Spinal cord (tissue), 10 donors: ENCODE results near the gene TIMM17A. TPM values are rescaled to one million over a fixed set of nuclear protein-coding genes. Genes with fewer than 3 reads are reported as not detected.

ENCODE experiments used
- DNase-seq, 6 donors: peaks; one replicate each; pipeline versions ENCODE4 v3.0.0 to v3.0.0-alpha.2; 2013 to 2015; ENCODE audit warnings: low spot score in 6 of 6, low read depth in 4 of 6
- H3K27ac ChIP-seq: one replicate; pipeline ENCODE4 v1.5.1; 2013; ENCODE audit warnings: low read depth, low read length, control low read depth
- H3K27me3 ChIP-seq: one replicate; pipeline ENCODE4 v1.6.1; 2013; ENCODE audit warnings: low read length; ENCODE audit not compliant: control insufficient read depth, insufficient read depth
- H3K36me3 ChIP-seq: one replicate; pipeline ENCODE4 v1.6.1; 2013; ENCODE audit warnings: low read length; ENCODE audit not compliant: control insufficient read depth, insufficient read depth
- H3K4me1 ChIP-seq: one replicate; pipeline ENCODE4 v1.6.1; 2013; ENCODE audit warnings: low read length; ENCODE audit not compliant: control insufficient read depth, insufficient read depth
- H3K4me3 ChIP-seq: one replicate; pipeline ENCODE4 v1.5.1; 2013; ENCODE audit warnings: low read depth, low read length, control low read depth
- H3K9me3 ChIP-seq: one replicate; pipeline ENCODE4 v1.6.1; 2013; ENCODE audit warnings: low read length; ENCODE audit not compliant: control insufficient read depth, insufficient read depth
- WGBS: methylation state at CpG from one replicate; pipeline ENCODE4 v1.1.5; 2013; ENCODE audit warnings: missing lambda C conversion rate; ENCODE audit not compliant: insufficient coverage; 5-methylcytosine and 5-hydroxymethylcytosine counted together
- polyA plus RNA-seq, 2 donors: library from polyadenylated mRNA; unstranded; fragments of 120-200 nt; gene quantifications; one replicate each; pipeline ENCODE4 v1.2.1, GENCODE V29; 2013; ENCODE audit not compliant: insufficient read length in 2 of 2
- total RNA-seq, 2 donors: library from RNA; depleted of rRNA in 1 of 2; stranded (reverse); fragments of 120-200 nt in 1 of 2; fragments of >200 nt in 1 of 2; gene quantifications; one replicate each; pipeline versions ENCODE4 v1.2.3 to v1.2.4, GENCODE V29; 2013 to 2014
- donor health status: healthy.

Gene TIMM17A
- total and polyA plus RNA-seq, 4 donors, result 50.9 to 101 (median 86.5) TPM

DNA sequence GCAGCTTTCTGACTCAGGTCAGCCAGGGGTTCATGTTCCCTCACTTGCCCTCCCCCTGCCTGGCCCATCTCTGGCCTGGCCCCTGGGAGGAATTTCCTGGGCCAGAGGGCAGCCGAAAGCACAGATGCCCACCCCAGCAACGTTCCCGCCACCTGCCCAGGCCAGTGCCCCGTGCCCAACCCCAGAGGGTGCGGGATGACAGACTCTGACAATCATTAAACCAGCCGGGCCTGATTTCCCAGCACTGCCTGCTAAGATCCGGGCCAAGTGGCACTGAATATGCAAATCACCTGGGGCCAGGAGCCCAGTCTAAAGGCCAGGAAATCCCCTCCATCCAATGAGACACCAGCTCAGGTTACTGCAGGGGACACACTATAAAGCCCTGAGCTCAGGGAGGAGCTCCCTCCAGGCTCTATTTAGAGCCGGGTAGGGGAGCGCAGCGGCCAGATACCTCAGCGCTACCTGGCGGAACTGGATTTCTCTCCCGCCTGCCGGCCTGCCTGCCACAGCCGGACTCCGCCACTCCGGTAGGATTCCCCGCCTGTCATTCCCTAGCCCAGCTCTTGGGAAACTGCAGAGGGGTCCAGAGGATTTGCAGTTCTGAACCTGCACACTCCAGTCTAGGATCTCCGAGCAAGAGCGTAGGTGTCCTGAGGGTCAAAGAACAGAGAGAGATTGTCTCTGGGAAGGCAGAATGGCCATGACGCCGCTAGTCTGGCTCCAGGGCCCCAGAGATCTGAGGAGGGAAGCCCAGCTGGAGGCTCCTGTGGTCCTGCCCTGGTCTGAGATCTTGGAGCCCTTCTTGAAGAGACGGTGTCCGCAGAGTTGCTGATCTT lies 55.1 kb downstream of the TIMM17A start, which contains the start of gene ELF3:
ELF3 (plus strand) TSS at position 408 of the 836 bp plus-strand sequence. CDS start 550 bp downstream, outside the sequence.
- Histone ChIP-seq H3K27ac (peak within 1 kb of the TSS; percentile 44), H3K27me3 (no peaks in the 10 kb centered on the region), H3K9me3 (no peaks in the 10 kb centered on the region), H3K36me3 (peaks cover 28% of the 10 kb centered on the region), H3K4me1 (peaks cover 17% of the 10 kb centered on the region), H3K4me3 (no peak within 1 kb of the TSS)
- no peak for DNase-seq
- WGBS, result 76% methylated on average over 22 of the region's 24 CpGs

DNA sequence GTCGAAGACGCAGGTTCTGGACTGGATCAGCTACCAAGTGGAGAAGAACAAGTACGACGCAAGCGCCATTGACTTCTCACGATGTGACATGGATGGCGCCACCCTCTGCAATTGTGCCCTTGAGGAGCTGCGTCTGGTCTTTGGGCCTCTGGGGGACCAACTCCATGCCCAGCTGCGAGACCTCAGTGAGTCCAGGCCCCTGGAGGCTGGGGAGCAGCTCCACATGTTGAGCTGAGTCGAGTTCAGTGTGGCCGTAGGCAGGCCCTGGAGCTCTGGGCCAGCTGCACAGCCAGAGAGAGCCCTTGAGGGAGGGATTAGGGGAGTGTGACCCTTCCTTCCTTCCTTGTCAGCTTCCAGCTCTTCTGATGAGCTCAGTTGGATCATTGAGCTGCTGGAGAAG lies 56.7 kb downstream of the TIMM17A start:
- Histone ChIP-seq H3K4me1 (peaks cover 17% of the 10 kb centered on the region), H3K27me3 (no peaks in the 10 kb centered on the region), H3K4me3 (no peak overlapping the region), H3K9me3 (no peaks in the 10 kb centered on the region), H3K36me3 (peaks cover 24% of the 10 kb centered on the region), H3K27ac (no peak overlapping the region)
- no peak for DNase-seq
- 94% methylated on average over 11 of the region's 11 CpGs for WGBS

DNA sequence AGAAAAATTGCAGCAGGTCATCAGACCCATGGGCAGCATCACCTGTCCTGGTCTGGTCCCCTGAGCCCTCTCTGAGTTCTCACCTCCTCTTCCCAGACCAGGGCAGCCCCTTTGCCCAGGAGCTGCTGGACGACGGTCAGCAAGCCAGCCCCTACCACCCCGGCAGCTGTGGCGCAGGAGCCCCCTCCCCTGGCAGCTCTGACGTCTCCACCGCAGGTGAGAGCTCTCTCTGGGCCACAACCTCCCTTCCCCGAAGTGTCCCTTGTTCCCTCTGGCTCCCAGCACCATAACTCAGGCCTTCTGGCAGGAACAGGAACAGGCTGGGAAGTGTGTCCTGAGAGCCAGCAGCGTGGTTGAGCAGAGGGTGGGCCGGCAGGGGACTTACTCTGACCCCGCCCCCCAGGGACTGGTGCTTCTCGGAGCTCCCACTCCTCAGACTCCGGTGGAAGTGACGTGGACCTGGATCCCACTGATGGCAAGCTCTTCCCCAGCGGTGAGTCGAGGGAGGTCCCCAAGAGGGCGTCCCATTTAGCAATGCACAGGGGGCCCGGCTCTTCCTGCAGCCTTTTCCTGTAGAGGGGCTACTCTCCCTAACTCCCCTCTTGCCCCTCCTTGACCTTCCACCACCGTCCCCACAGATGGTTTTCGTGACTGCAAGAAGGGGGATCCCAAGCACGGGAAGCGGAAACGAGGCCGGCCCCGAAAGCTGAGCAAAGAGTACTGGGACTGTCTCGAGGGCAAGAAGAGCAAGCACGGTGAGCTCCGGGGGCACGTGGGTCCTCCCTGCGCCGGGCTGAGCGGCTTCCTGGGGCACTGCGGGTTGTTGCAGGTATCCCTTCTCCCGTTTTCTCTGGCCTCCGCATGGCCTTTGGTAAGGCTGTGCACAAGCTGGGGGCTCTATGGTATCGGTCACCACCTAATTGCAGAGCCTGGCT lies 57.5 kb downstream of the TIMM17A start:
- 79% methylated on average over 27 of the region's 35 CpGs for WGBS
- Histone ChIP-seq H3K9me3 (no peaks in the 10 kb centered on the region), H3K27me3 (no peaks in the 10 kb centered on the region), H3K4me1 (peaks cover 20% of the 10 kb centered on the region), H3K36me3 (peaks cover 22% of the 10 kb centered on the region), H3K4me3 (no peak overlapping the region), H3K27ac (no peak overlapping the region)
- DNase-seq, result no peak

DNA sequence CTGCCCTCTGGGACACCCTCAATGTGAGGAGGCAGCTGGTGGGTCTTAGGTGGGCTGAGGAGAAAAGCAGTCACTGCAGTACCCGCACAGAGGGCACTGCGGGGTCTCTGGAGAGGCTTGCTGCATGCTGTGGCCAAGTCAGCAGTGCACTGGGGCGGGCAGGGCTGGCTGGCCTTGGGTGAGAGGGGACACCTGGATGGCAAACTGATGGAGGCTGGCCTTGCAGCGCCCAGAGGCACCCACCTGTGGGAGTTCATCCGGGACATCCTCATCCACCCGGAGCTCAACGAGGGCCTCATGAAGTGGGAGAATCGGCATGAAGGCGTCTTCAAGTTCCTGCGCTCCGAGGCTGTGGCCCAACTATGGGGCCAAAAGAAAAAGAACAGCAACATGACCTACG lies 58.3 kb downstream of the TIMM17A start:
- H3K36me3 ChIP-seq, result peaks cover 17% of the 10 kb centered on the region
- no peak overlapping the region for H3K27ac ChIP-seq
- H3K9me3 ChIP-seq, result no peaks in the 10 kb centered on the region
- H3K27me3 ChIP-seq, result no peaks in the 10 kb centered on the region
- H3K4me1 ChIP-seq, result peaks cover 20% of the 10 kb centered on the region
- WGBS, result 94% methylated on average over 12 of the region's 12 CpGs
- no peak for DNase-seq
- H3K4me3 ChIP-seq, result no peak overlapping the region

DNA sequence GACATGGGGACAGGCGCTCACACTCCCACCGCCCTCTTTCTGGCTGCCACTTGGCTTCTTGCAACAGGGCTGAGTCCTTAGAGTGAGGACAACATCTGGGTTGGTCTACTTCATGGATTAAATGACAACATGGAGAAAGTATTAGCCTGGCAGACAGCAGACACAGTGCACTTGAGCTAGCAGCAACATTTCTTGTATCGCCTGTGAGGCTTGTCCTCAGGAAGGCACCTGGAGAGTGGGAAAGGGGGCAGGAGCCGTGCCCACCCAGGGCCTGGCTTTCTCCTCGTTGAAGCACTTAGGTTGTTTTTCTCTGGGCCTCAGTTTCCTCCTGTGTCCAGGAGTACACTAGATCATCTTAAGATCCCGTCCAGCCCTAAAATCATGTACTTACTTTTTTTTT lies 58.8 kb downstream of the TIMM17A start:
- Histone ChIP-seq H3K4me1 (peaks cover 20% of the 10 kb centered on the region), H3K9me3 (no peaks in the 10 kb centered on the region), H3K27me3 (no peaks in the 10 kb centered on the region), H3K4me3 (no peak overlapping the region), H3K27ac (no peak overlapping the region), H3K36me3 (peaks cover 17% of the 10 kb centered on the region)
- 94% methylated on average over 5 of the region's 6 CpGs for WGBS
- no peak for DNase-seq

DNA sequence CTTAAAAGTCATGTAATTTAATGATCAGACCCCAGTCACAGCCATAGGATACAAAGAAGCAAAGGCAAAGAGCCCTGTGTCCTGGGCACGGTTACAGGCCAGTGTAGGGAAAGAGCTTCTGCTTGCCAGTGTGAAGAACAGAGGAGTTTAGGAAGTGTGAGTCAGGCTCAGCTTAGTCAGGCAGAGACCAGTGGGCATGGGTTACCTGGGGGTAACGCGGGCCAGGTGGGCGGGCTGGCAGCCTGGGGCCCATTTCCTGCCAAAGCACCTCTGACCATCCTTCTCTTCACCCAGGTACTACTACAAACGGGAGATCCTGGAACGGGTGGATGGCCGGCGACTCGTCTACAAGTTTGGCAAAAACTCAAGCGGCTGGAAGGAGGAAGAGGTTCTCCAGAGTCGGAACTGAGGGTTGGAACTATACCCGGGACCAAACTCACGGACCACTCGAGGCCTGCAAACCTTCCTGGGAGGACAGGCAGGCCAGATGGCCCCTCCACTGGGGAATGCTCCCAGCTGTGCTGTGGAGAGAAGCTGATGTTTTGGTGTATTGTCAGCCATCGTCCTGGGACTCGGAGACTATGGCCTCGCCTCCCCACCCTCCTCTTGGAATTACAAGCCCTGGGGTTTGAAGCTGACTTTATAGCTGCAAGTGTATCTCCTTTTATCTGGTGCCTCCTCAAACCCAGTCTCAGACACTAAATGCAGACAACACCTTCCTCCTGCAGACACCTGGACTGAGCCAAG lies 59.8 kb downstream of the TIMM17A start:
- Histone ChIP-seq H3K4me1 (peaks cover 11% of the 10 kb centered on the region), H3K36me3 (peaks cover 17% of the 10 kb centered on the region), H3K9me3 (no peaks in the 10 kb centered on the region), H3K4me3 (no peak overlapping the region), H3K27ac (no peak overlapping the region), H3K27me3 (no peaks in the 10 kb centered on the region)
- 95% methylated on average over 13 of the region's 17 CpGs for WGBS
- no peak for DNase-seq

DNA sequence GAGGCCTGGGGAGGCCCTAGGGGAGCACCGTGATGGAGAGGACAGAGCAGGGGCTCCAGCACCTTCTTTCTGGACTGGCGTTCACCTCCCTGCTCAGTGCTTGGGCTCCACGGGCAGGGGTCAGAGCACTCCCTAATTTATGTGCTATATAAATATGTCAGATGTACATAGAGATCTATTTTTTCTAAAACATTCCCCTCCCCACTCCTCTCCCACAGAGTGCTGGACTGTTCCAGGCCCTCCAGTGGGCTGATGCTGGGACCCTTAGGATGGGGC lies 60.3 kb downstream of the TIMM17A start:
- peaks cover 5% of the 10 kb centered on the region for H3K4me1 ChIP-seq
- no peak overlapping the region for H3K4me3 ChIP-seq
- H3K9me3 ChIP-seq, result no peaks in the 10 kb centered on the region
- H3K27ac ChIP-seq, result no peak overlapping the region
- peaks cover 17% of the 10 kb centered on the region for H3K36me3 ChIP-seq
- WGBS, result 100% methylated on average over 1 of the region's 3 CpGs
- no peaks in the 10 kb centered on the region for H3K27me3 ChIP-seq
- no peak for DNase-seq

DNA sequence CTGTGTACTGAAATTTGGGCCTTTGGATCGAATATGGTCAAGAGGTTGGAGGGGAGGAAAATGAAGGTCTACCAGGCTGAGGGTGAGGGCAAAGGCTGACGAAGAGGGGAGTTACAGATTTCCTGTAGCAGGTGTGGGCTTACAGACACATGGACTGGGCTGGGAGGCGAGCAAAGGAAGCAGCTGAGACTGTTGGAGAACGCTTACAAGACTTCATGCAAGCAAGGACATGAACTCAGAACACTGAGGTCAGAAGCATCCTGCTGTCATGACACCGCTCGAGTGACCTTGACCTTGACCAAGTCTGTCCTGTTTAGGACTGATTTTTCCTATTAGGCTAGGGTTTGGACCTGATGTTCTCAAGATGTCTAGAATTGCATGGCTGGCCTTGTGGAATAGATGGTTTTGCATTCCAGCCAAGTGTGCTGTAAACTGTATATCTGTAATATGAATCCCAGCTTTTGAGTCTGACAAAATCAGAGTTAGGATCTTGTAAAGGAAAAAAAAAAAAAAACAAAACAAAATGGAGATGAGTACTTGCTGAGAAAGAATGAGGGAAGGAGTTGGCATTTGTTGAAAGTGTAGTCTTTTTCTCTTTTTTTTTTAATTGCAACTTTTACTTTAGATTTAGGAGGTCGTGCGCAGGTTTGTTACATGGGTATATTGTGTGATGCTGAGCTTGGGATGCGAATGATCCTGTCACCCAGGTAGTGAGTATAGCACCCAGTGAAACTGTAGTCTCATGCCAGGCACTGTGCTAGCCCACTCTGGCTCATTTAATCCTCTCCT lies 60.9 kb downstream of the TIMM17A start:
- no peak for DNase-seq

More for the DNA sequence above, 60.9 kb downstream of the TIMM17A start:
- H3K36me3 ChIP-seq, result peaks cover 17% of the 10 kb centered on the region
- no peak overlapping the region for H3K4me3 ChIP-seq
- H3K9me3 ChIP-seq, result no peaks in the 10 kb centered on the region
- no peak overlapping the region for H3K27ac ChIP-seq
- H3K4me1 ChIP-seq, result peaks cover 2% of the 10 kb centered on the region
- H3K27me3 ChIP-seq, result no peaks in the 10 kb centered on the region
- WGBS, result 86% methylated on average over 6 of the region's 9 CpGs
